ENCODE results near the gene BAD. TPM values are rescaled to one million over a fixed set of nuclear protein-coding genes. Genes with fewer than 3 reads are reported as not detected.

BAD gene
- total and polyA plus RNA-seq, 2 of the 13 experiments (the other 11 are each of a cell fraction or from before 2014, with no cell fraction given): 17.9 to 28.5 TPM

DNA sequence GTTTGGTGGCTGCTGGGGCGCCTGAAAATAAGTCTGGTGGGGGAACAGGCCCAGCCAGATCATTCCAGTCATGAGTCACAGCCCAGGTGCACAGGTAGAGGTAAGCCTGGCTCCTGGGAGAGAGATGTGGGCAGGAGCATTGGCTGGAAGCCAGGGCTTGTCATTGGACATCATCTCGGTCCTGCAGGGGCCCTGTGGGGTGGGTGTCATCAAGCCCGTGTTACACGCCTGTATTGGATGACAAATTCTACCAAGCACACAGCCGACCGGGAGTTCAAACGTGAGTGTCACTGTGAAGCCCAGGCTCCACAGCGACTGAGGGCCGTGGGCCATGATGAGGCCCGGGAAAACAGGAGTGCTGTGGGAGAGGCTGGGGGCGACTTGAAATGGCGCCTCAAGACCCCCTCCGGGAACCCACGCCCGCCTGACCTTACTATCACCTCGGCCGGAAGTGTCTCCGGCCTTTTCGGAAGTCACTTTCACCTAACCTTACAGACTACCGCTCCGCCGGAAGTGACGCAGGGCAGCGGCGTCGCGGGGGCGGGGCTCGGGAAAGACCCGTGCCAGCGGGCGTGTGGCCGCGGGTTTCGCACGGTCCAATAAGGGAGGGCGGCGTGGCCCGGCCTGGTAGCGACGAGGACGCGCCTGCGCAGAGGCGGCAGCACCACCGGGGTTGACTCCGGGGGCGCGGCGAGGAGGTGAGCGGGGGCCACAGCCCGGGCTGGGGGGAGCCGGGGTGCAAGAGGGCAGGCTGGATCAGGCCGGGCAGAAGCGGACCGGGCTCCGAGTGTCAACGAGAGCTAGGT is 43.8 kb downstream of the BAD start, which contains the start of gene FKBP2 (continued):
- TF ChIP-seq ARID3A (IDR thresholded peaks at IDR 0.05; ENCODE audit: low read depth, low read length) (no peak), ZNF484 (CRISPR knock-in tag; IDR thresholded peaks at IDR 0.05; ENCODE audit: borderline replicate concordance, low read depth) (no peak), ZNF256 (CRISPR knock-in tag; conservative IDR thresholded peaks at IDR 0.05) (peak; percentile 82), ZBTB43 (CRISPR knock-in tag; conservative IDR thresholded peaks at IDR 0.05) (peak; percentile 63; the same call in 1 of the 2 replicates), HES4 (CRISPR knock-in tag; IDR thresholded peaks at IDR 0.05; ENCODE audit: borderline replicate concordance) (no peak), ZNF431 (CRISPR knock-in tag; IDR thresholded peaks at IDR 0.05; ENCODE audit: borderline replicate concordance, low read depth) (0 out of 2 replicates have a peak, but pooled peaks have one; percentile 22), ATM (IDR thresholded peaks at IDR 0.05; ENCODE audit: borderline replicate concordance) (no peak), DNMT1 (CRISPR knock-in tag; IDR thresholded peaks at IDR 0.05) (peak; percentile 80), MIER3 (CRISPR knock-in tag; IDR thresholded peaks at IDR 0.05; ENCODE audit: borderline replicate concordance) (no peak; the same call in 1 of the 2 replicates), ZFX (CRISPR knock-in tag; IDR thresholded peaks at IDR 0.05; ENCODE audit: low read depth) (peak; percentile 69; the same call in 1 of the 2 replicates), ZNF678 (CRISPR knock-in tag; IDR thresholded peaks at IDR 0.05) (no peak), TAF1 (CRISPR knock-in tag; IDR thresholded peaks at IDR 0.05) (peak; percentile 97), CBX1 (IDR thresholded peaks at IDR 0.05; ENCODE audit: low read depth) (peak; percentile 49), MAX (IDR thresholded peaks at IDR 0.05) (peak; percentile 53), ZSCAN22 (CRISPR knock-in tag; IDR thresholded peaks at IDR 0.05) (no peak), JUNB (CRISPR knock-in tag; IDR thresholded peaks at IDR 0.05; ENCODE audit: borderline replicate concordance) (no peak), ZNF136 (CRISPR knock-in tag; IDR thresholded peaks at IDR 0.05; ENCODE audit: low read depth) (peak; percentile 67; the same call in 1 of the 2 replicates), ZNF720 (CRISPR knock-in tag; IDR thresholded peaks at IDR 0.05) (no peak), ZNF543 (CRISPR knock-in tag; IDR thresholded peaks at IDR 0.05) (peak; percentile 38; the same call in 1 of the 2 replicates), MAFK (conservative IDR thresholded peaks at IDR 0.05 in 1 of 2, IDR thresholded peaks at IDR 0.05 in 1 of 2; ENCODE audit: low read length in 2 of 2) (no peak), ZKSCAN1 (IDR thresholded peaks at IDR 0.05; ENCODE audit: low read length) (no peak)
